MM.1S (cell line): ENCODE results near the gene GNPDA1.

Source experiments
- EZH2 ChIP-seq: fragments of 300-600 bp; sonication (generic); optimal IDR thresholded peaks from 2 replicates; pipeline ENCODE3; 2017; ENCODE audit warnings: low read depth, mild to moderate bottlenecking, antibody characterized with exemption, low read length, mixed read lengths
- EZH2phosphoT487 ChIP-seq: fragments of 300-600 bp; sonication (generic); IDR thresholded peaks from 2 replicates; pipeline ENCODE4 v1.6.1; 2018; ENCODE audit warnings: antibody characterized with exemption, low read length
- TF ChIP-seq, protein P1 (sequence below): fragments of 300-600 bp; sonication (generic); IDR thresholded peaks from 2 replicates; pipeline ENCODE4 v1.5.1; 2016; ENCODE audit warnings: antibody characterized with exemption, low read length, mixed read lengths

DNA sequence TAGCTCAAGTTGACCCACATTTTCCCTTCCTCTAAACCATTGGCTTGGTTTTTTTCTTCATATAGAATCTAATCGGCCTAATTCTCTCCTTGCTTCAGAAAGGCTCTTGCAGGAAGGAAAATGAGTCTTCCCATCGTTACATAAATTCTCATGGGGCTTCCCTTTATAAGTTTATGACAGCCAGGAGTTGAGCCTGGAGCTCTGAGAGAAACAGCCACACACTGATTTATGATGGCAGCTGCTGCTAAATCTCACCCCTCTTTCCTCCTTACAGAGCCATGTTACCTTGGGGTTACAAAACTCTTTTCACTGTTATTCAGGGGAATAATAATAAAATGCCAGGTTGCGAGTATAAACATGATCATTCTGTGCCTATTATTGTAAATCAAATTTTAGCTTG lies 49.1 kb downstream of the GNPDA1 start:
- TF ChIP-seq, protein P1, sequence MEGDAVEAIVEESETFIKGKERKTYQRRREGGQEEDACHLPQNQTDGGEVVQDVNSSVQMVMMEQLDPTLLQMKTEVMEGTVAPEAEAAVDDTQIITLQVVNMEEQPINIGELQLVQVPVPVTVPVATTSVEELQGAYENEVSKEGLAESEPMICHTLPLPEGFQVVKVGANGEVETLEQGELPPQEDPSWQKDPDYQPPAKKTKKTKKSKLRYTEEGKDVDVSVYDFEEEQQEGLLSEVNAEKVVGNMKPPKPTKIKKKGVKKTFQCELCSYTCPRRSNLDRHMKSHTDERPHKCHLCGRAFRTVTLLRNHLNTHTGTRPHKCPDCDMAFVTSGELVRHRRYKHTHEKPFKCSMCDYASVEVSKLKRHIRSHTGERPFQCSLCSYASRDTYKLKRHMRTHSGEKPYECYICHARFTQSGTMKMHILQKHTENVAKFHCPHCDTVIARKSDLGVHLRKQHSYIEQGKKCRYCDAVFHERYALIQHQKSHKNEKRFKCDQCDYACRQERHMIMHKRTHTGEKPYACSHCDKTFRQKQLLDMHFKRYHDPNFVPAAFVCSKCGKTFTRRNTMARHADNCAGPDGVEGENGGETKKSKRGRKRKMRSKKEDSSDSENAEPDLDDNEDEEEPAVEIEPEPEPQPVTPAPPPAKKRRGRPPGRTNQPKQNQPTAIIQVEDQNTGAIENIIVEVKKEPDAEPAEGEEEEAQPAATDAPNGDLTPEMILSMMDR = no peak
- TF ChIP-seq EZH2 (no peak), EZH2phosphoT487 (no peak)
